Activated T-cell treated with anti-CD3 and anti-CD28 coated beads, Interleukin-2, amount 50 U/mL, for 72 hours (primary cell): ENCODE results near the gene DAAM2. TPM values are rescaled to one million over a fixed set of nuclear protein-coding genes. Genes with fewer than 3 reads are reported as not detected.

Experiments used
- ATAC-seq, 2 donors: fragments of 150-1000 bp; cut with Tn5 transposase; replicated peaks in 1 of 2; 2 replicates each; pipeline ENCODE4 v1.10.0; 2021; ENCODE audit warnings: moderate library complexity in 2 of 2, mild to moderate bottlenecking in 1 of 2
- DNase-seq, 2 donors: peaks; one replicate each; pipeline ENCODE4 v3.0.0; 2021 to 2022; ENCODE audit warnings: mixed read lengths in 1 of 2
- H3K27ac Mint-ChIP-seq: one replicate; pipeline ENCODE4 v1.8.0; 2022; ENCODE audit warnings: mild to moderate bottlenecking, moderate library complexity, mixed read lengths
- H3K27me3 Mint-ChIP-seq: one replicate; pipeline ENCODE4 v1.8.0; 2022; ENCODE audit warnings: low read depth, mixed read lengths
- H3K36me3 Mint-ChIP-seq, 2 donors: one replicate each; pipeline ENCODE4 v1.8.0; 2022; ENCODE audit warnings: mixed read lengths in 2 of 2, mild to moderate bottlenecking in 1 of 2; ENCODE audit not compliant: insufficient read depth in 2 of 2
- H3K4me1 Mint-ChIP-seq: one replicate; pipeline ENCODE4 v1.8.0; 2022; ENCODE audit warnings: low read depth, mixed read lengths
- H3K4me3 Mint-ChIP-seq, 2 donors: one replicate each; pipeline ENCODE4 v1.8.0; 2022; ENCODE audit warnings: mild to moderate bottlenecking in 2 of 2, mixed read lengths in 2 of 2, moderate library complexity in 2 of 2
- H3K9me3 Mint-ChIP-seq, 2 donors: one replicate each; pipeline ENCODE4 v1.8.0; 2022; ENCODE audit warnings: mixed read lengths in 2 of 2
- total RNA-seq, 2 donors: library from RNA; stranded (reverse); gene quantifications; one replicate each; pipeline ENCODE4 v1.2.3, GENCODE V29; 2022

The DAAM2 gene
- total RNA-seq, 2 donors from 2014 or later: not detected

DNA sequence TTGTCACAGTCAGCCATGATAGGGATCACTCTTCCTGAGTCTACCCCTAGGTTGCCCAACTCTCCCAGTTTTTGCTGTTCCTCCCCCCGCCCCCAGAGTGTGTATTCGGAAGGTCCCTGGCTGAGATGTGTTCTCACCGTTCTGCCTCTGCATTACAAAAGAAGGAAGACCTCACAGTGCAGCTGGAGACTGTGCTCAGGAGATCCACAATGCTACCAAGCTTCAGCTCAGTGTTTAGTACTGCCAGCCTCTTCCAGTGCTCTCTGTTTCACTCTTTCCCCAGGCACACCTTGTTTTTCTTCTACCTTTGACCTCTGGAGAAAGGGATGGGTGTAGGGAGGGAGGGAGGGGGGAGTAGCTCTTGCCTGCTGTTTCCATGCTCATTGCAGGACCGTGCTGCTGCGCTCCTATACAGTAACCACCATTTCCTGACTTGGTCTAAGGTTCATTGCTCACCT lies 155.5 kb downstream of the DAAM2 start:
- ATAC-seq (no peak), DNase-seq (no peak)
- Mint-ChIP-seq H3K4me3 (no peak overlapping the region), H3K36me3 (no peaks in the 10 kb centered on the region), H3K4me1 (no peaks in the 10 kb centered on the region), H3K27me3 (no peaks in the 10 kb centered on the region), H3K27ac (no peak overlapping the region), H3K9me3 (no peaks in the 10 kb centered on the region)

DNA sequence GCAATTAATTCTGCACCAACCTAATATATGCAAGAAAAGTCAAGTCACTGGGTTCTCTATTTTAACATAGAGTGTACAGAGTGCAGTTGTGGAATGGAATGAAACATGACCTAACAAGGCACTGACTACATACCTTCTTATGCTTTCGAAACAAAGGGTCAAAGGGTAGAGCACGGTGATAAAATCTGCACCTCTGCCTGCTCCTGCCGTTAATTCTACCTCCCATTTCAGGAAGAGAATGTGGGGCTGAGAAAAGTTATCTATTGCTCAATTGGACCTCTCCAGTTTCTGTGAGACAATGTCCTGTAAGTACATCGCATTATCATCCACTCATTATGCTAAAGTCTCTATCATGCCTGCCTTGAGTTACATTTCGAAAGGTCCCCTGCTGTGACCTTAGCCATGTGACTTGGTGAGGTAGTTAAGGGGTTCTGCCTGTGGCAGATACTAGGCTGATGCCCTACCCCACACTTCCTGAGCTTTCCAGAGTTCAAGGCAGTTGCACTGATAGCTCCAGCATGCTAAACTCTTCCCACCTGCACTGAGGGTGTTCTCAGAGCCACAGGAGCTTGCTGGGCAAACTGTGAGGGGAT lies 156.1 kb downstream of the DAAM2 start:
- Mint-ChIP-seq H3K27ac (no peak overlapping the region), H3K4me1 (no peaks in the 10 kb centered on the region), H3K27me3 (no peaks in the 10 kb centered on the region), H3K9me3 (no peaks in the 10 kb centered on the region), H3K36me3 (no peaks in the 10 kb centered on the region), H3K4me3 (no peak overlapping the region)
- no peak for ATAC-seq
- no peak for DNase-seq

DNA sequence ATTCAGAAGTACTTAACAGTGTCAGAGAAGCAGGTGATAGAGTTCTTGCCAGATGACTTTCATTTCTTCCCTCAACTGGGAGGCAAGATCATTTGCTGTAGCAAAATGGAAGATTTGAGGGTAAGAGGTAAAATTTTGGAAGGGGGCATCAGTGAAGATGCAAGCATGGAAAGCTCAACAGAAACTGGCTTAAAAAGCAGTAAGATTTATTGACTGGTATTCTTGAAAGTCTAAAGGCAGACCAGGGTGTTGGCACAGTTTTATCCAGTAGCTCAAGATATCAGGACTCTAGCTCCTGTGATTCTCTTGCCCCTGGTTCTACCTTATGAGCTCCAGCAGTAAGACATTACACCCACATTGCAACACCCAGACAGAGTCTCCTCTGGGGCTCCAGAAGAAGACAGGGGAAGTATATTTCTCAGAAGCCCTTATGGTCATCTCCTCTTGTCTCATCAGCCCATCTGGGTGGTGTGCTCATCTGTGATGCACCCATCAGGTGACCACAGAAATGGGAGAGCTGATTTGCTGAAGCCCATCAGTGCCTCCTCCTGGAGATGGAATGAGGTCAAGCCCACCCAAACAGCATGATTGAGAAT lies 158.0 kb downstream of the DAAM2 start:
- H3K9me3 Mint-ChIP-seq: peaks cover 0 to 2% of the 10 kb centered on the region in 2 donors
- H3K4me1 Mint-ChIP-seq: no peaks in the 10 kb centered on the region
- ATAC-seq: no peak
- H3K27ac Mint-ChIP-seq: no peak overlapping the region
- peaks cover 3% of the 10 kb centered on the region for H3K27me3 Mint-ChIP-seq
- no peaks in the 10 kb centered on the region for H3K36me3 Mint-ChIP-seq
- no peak for DNase-seq
- no peak overlapping the region for H3K4me3 Mint-ChIP-seq

DNA sequence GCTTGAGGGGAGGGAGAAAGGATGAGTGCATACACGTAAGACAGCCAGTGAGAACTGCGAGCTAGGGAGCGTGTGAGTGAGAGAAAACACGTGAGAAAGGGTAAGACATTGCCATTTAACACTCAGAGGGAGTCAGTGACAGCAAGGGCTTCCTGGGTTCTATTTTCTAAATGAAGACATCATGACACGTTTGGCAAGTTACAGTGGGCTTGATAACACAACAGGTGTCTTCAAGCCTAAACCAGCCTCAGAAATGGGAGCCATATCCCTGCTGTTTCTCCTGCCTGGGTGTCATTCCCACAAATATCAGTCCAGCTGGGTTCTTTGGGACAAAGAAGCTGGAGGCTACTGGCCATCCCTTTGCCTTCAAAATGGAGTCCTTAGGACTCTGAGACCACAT lies 159.0 kb downstream of the DAAM2 start:
- peaks cover 0 to 2% of the 10 kb centered on the region in 2 donors for H3K9me3 Mint-ChIP-seq
- H3K4me3 Mint-ChIP-seq: no peak overlapping the region
- no peaks in the 10 kb centered on the region for H3K36me3 Mint-ChIP-seq
- no peak overlapping the region for H3K27ac Mint-ChIP-seq
- peaks cover 13% of the 10 kb centered on the region for H3K27me3 Mint-ChIP-seq
- DNase-seq (no peak), ATAC-seq (no peak)
- no peaks in the 10 kb centered on the region for H3K4me1 Mint-ChIP-seq

DNA sequence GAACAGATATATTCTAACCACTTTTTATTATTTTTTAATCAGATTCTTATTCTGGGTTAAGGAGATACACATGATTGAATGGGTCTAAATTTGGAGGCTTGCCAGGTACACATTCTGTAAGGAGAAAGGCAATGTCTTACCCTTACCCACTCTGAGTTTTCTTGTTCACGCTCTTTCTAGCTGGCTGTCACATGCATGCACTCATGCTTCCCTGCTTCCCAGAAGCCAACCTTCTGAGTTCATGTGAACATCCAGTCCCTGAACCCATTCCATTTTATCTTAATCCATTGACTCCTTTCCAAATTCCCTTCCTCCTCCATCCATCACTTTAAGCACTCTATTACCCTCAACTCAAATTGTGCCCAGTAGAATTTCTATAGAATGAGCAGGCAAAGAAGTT lies 159.5 kb downstream of the DAAM2 start:
- H3K9me3 Mint-ChIP-seq: peaks cover 0 to 2% of the 10 kb centered on the region in 2 donors
- ATAC-seq: no peak
- H3K36me3 Mint-ChIP-seq: no peaks in the 10 kb centered on the region
- H3K27ac Mint-ChIP-seq: no peak overlapping the region
- H3K4me1 Mint-ChIP-seq: no peaks in the 10 kb centered on the region
- H3K27me3 Mint-ChIP-seq: peaks cover 13% of the 10 kb centered on the region
- no peak overlapping the region for H3K4me3 Mint-ChIP-seq
- DNase-seq: no peak

DNA sequence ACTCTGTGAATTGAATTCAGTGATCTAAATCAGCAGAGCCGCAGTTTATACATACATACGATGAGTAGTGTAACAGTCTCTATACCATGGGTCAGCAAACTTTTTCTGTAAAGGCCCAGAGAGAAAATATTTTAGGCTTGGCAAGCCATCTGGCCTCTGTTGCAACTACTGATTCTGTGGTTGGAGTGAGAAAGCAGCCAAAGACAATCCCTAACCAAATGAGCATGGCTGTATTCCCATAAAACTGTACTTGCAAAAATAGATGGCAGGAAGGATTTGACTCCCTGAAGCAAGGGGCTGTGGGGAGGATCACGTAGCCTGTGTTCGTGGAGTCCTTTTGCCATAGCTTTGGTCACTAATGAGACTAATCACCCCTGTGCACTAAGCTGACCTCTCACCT lies 160.0 kb downstream of the DAAM2 start:
- Mint-ChIP-seq H3K27ac (no peak overlapping the region), H3K4me1 (no peaks in the 10 kb centered on the region), H3K9me3 (peaks cover 0 to 2% of the 10 kb centered on the region in 2 donors), H3K27me3 (peaks cover 13% of the 10 kb centered on the region), H3K36me3 (no peaks in the 10 kb centered on the region), H3K4me3 (no peak overlapping the region)
- ATAC-seq: no peak
- no peak for DNase-seq

DNA sequence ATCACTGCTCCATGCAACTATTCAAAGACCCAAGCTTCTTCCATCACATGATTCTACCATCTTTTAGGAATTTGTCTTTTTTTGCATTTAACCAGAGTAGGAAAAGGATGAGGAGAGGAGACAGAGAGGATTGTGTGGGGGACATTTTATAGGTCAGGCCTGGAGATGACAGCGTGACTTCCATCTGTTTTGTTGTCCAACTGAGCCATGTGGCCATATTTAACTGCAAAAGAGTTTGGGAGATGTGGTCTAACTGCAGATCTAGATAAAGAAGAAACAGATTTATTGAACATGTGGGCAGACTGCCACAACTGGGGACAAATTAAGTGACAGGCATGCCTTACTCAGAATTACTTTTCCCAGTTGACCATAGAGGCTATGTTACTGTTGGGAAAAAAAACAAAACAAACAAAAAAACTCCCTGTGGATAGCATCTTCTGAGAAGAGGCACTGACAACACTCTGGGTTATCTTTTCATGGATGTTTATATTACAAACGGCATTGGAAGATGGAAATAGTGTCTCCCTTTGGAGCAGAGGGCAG lies 161.0 kb downstream of the DAAM2 start:
- Mint-ChIP-seq H3K36me3 (no peaks in the 10 kb centered on the region), H3K4me1 (no peaks in the 10 kb centered on the region), H3K4me3 (no peak overlapping the region), H3K9me3 (peaks cover 0 to 2% of the 10 kb centered on the region in 2 donors), H3K27ac (no peak overlapping the region), H3K27me3 (peaks cover 13% of the 10 kb centered on the region)
- no peak for ATAC-seq
- no peak for DNase-seq

Other genes starting within 250 kb of the DAAM2 start
- gene KIF6, start 67.0 kb upstream of the DAAM2 start, total RNA-seq: under 1 TPM in 1 of 2 donors, not detected in 1; 0.46 TPM
- gene MOCS1, start 142.1 kb downstream of the DAAM2 start, total RNA-seq: 1 to 10 TPM; 1.4 to 2.6 TPM